Measurements from ENCODE around the gene CPEB3.

Gene CPEB3

DNA sequence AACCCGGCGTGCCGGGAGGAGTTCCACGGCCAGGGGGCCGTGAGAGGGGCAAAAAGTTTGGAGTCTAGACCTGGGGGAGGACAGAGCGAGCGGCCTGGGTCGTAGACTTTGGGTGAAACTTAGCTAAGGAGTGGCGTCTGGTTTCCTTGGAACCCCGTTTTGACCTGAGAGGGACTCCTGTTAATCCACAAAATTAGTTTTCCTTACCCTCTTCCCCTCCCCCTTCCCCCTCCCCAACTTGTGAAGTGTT, 663 bp upstream of the CPEB3 start:
- TF ChIP-seq, protein P1, sequence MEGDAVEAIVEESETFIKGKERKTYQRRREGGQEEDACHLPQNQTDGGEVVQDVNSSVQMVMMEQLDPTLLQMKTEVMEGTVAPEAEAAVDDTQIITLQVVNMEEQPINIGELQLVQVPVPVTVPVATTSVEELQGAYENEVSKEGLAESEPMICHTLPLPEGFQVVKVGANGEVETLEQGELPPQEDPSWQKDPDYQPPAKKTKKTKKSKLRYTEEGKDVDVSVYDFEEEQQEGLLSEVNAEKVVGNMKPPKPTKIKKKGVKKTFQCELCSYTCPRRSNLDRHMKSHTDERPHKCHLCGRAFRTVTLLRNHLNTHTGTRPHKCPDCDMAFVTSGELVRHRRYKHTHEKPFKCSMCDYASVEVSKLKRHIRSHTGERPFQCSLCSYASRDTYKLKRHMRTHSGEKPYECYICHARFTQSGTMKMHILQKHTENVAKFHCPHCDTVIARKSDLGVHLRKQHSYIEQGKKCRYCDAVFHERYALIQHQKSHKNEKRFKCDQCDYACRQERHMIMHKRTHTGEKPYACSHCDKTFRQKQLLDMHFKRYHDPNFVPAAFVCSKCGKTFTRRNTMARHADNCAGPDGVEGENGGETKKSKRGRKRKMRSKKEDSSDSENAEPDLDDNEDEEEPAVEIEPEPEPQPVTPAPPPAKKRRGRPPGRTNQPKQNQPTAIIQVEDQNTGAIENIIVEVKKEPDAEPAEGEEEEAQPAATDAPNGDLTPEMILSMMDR (IDR thresholded peaks at IDR 0.05) = no peak
- Histone ChIP-seq H3K4me3 (peak overlapping the region; percentile 98), H3K27ac (peak overlapping the region; percentile 87 to 95)
- DNase-seq (ENCODE audit: low spot score) = no peak

DNA sequence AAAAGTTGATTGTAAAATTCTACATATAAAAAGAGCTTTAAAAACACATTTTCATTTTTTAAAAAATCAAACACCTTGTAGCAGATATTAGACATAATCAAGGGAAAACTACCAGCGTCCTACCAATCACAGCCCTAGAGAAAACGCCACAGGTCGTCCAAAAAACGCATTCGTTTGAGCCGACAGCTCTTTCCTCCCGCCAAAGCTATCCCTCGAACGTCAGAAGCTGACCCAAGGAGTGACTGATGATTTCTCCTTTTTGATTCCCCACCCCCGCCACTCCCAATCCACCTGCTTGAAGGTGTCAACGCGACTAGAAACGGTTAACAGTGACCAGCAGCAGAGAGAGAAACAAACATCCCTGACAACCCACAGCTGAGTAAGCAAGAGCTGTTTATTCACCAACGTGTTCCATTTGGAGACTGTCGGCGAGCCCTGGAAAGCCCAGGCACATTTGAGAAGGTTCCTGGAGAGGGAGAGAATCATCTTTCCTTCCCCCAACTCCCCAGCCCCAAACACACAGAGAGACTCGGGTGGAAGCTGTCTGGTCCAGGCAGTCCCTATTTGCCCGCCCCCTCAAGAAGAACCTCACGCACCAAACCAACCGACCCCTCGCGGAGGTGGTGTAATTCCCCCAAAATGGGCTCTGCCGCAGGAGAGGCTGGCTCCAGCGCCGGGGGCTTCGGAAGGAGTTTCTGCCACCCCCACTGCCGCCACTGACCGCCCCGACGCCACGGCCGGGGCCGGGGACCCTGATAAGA, 622 bp downstream of the CPEB3 start:
- Histone ChIP-seq H3K27ac (peak overlapping the region; percentile 87 to 95), H3K4me3 (peak overlapping the region; percentile 98)
- no peak for DNase-seq (ENCODE audit: low spot score)
- TF ChIP-seq, protein P1 (IDR thresholded peaks at IDR 0.05) = no peak

DNA sequence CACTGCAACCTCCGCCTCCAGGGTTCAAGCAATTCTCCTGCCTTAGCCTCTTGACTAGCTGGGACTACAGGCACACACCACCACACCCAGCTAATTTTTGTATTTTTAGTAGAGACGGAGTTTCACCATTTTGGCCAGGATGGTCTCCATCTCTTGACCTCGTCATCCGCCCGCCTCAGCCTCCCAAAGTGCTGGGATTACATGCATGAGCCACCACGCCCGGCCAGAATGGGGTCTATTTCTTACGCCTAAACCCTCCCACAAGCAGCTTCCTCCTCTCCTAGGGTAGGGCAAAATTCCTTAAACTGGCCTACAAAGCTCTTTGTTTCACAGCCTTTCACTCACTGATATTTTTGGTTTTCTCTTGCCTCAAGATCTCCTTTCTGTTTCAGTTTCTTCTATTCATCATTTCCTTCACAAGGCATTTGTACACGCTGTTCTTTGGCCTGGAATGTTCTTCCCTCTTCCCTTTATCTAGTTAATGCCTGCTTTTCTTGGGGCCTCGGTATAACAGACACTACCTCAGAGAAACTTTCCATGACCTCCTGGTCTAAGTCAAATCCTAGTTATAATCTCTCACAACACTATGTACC, 6.7 kb downstream of the CPEB3 start:
- DNase-seq (ENCODE audit: low spot score) = no peak
- Histone ChIP-seq H3K27ac (peak overlapping the region; percentile 46 to 84), H3K4me3 (peak overlapping the region; percentile 46)
- TF ChIP-seq, protein P1 (IDR thresholded peaks at IDR 0.05) = no peak

DNA sequence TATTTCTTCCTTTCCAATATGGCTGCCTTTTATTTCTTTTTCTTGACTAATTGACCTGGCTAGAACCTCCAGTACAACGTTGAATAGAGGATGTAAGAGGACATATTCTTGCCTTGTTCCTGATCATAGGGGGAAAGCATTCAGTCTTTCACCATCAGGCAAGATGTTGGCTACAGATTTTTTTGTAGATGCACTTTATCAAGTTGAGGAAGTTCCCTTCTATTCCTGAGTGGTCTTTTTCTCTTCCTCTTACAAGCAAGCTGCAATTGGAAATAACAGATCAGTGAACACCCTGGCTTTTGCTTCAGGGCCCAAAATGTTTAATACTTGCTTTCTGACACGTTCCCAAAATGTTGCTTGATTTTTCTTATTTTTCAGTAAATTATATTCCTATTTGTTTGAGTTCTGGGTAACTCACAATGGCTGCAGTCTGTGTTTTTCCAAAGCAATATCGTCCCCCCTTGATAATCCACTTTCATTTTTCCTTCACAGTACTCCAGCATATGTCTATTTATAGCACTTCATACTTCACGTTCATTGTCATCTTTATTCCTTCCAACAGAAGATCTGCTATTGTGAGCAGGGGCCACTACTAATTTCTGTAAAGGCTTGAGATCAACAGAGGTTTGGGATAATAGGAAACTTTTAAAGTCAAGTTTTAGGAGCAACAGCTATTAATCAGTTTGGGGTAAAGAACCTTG, 11.7 kb downstream of the CPEB3 start:
- no peak overlapping the region for H3K27ac ChIP-seq

DNA sequence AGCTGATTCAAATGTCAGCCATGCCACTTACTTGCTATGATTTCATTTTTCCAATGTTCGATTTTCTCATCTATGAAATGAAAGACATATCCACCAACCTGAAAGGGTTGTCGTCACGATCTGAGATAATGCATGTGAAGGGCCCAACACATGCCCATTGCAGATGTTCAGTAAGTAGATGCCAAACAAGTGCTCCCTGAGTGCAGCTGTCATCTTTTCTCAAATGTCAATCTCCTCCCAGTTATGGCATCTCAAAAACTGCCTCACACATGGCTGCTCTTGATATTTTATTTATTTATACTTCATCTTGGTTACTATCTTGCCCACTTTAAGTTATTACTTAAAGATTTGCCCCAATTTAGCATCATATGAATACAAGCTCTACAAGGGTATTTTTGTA, 16.8 kb downstream of the CPEB3 start:
- TF ChIP-seq, protein P1 (IDR thresholded peaks at IDR 0.05) = no peak
- Histone ChIP-seq H3K27ac (no peak overlapping the region), H3K4me3 (no peak overlapping the region)
- no peak for DNase-seq (ENCODE audit: low spot score)

More for the DNA sequence above, 11.7 kb downstream of the CPEB3 start:
- TF ChIP-seq, protein P1 (IDR thresholded peaks at IDR 0.05) = no peak
- H3K4me3 ChIP-seq = no peak overlapping the region
- no peak for DNase-seq (ENCODE audit: low spot score)

DNA sequence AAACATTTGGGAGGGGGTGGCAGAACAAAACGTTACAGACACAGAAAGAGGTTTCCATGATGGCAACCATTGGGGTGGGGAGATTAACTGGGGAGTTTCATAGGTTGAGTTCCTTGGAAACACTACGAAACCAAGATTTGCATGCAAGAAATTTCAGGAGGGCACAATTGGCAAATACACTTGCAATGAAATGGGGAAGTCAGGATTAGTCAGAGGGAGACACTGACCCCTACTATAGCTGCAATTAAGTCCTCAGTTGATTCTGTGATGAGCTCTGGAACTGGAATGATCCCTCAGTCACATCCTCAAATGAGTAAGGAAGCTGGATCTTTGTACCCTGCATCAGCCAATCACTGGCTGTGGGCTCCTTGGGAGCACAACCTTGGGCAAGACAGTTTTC, 22.1 kb downstream of the CPEB3 start:
- H3K27ac ChIP-seq = no peak overlapping the region
- no peak overlapping the region for H3K4me3 ChIP-seq
- no peak for DNase-seq (ENCODE audit: low spot score)
- TF ChIP-seq, protein P1 (IDR thresholded peaks at IDR 0.05) = no peak
